Esophagus muscularis mucosa (tissue), 4 donors: ENCODE data around the gene DDAH1. TPM values are rescaled to one million over a fixed set of nuclear protein-coding genes. Genes with fewer than 3 reads are reported as not detected.
A peak's percentile ranks its signal among the peaks of the same experiment; 100 is the strongest.

Source experiments
- DNase-seq: peaks from one replicate; pipeline ENCODE4 v3.0.0-alpha.2; 2017; ENCODE audit errors: extremely low spot score
- H3K27ac ChIP-seq, 4 donors: fragments of 200-600 bp; sonication (generic); replicated peaks in 1 of 4; 1 replicate in 3 of 4; 2 replicates in 1 of 4; pipeline ENCODE4 v1.5.1; 2016 to 2019; ENCODE audit warnings: mild to moderate bottlenecking in 1 of 4
- H3K27me3 ChIP-seq, 4 donors: fragments of 200-600 bp; sonication (generic); one replicate each; pipeline versions ENCODE4 v1.5.1 to v1.6.0; 2016 to 2019
- H3K36me3 ChIP-seq, 4 donors: fragments of 200-600 bp; sonication (generic); one replicate each; pipeline ENCODE4 v1.5.1; 2016 to 2019
- H3K4me1 ChIP-seq, 4 donors: fragments of 200-600 bp; sonication (generic); one replicate each; pipeline ENCODE4 v1.5.1; 2016 to 2019
- H3K4me3 ChIP-seq, 4 donors: fragments of 200-600 bp; sonication (generic); 1 replicate in 2 of 4; 2 replicates in 2 of 4; pipeline ENCODE4 v1.5.1; 2016 to 2019; ENCODE audit warnings: mild to moderate bottlenecking in 4 of 4, moderate library complexity in 1 of 4
- H3K9me3 ChIP-seq, 4 donors: fragments of 200-600 bp; sonication (generic); 1 replicate in 3 of 4; 2 replicates in 1 of 4; pipeline ENCODE4 v1.5.1; 2016 to 2019
- CTCF ChIP-seq, 3 experiments: fragments of 200-600 bp in 2 of 3; fragments of 450-650 bp in 1 of 3; sonication (generic) in 2 of 3; IDR thresholded peaks; one replicate each; pipeline ENCODE4 v1.5.1; 2017 to 2019; ENCODE audit warnings: antibody characterized with exemption in 3 of 3, mild to moderate bottlenecking in 2 of 3, moderate library complexity in 1 of 3
- EP300 ChIP-seq: sonication (generic); formaldehyde crosslinking; IDR thresholded peaks from one replicate; pipeline ENCODE4 v1.6.1; 2017; ENCODE audit warnings: antibody characterized with exemption
- POLR2A ChIP-seq: fragments of 450-650 bp; IDR thresholded peaks from one replicate; pipeline ENCODE4 v1.6.1; 2017; ENCODE audit warnings: antibody characterized with exemption, moderate library complexity, mild to moderate bottlenecking, low read depth
- POLR2AphosphoS5 ChIP-seq, 2 donors: sonication (generic); formaldehyde crosslinking; IDR thresholded peaks; one replicate each; pipeline ENCODE4 v1.6.1; 2017; ENCODE audit warnings: antibody characterized with exemption in 2 of 2
- WGBS: methylation state at CpG from one replicate; pipeline ENCODE4 v1.1.5; 2018; 5-methylcytosine and 5-hydroxymethylcytosine counted together
- intact Hi-C: fragments of 100-400 bp; cut with DNase I; formaldehyde crosslinking; loops from one replicate; pipeline ENCODE4 v1.15.1; 2023
- total RNA-seq, 4 donors: library from RNA; depleted of rRNA; stranded (reverse); fragments of >200 nt; gene quantifications; one replicate each; pipeline versions ENCODE4 v1.1.0 to v1.2.1, GENCODE V29; 2016

The DDAH1 gene
- total RNA-seq, 4 donors from 2014 or later, result 27.0 to 75.3 (median 38.0) TPM

DNA sequence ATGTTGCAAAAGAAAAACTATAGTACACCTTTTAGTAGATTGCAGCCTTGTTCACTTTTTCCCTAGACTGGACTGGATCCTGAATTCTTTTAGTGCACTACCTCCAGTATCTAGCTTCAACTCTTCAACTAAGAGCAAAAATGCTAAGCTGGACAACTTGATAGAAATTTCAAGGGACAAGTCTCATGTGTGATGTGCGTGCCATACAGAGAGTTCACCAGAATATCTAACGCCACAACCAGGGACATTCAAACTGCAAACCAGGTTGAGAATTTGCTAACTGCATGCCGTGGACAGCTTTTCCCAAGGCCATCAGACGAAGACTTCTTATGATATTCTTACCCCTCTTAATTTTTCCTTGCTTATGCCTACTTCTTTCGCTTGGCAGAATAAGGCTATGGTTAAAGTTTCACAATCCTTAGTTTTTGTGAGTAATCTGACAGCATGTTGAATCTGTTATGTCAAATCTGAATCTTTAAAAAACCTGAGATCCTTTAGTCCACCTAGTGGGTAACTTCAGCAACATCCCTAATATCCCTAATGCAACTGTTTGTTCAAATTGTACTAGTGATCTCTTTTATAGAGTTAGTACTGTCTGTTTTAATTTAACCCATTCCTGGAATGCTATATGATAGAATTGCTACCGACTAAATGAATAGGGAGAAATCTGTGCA, 66.4 kb downstream of the DDAH1 start:
- intact Hi-C loops, result no loop called here
- no peak for DNase-seq
- Histone ChIP-seq H3K4me1 (peaks cover 0 to 20% (median 13%) of the 10 kb centered on the region in 4 donors), H3K9me3 (no peaks in the 10 kb centered on the region), H3K4me3 (no peak overlapping the region), H3K36me3 (no peaks in the 10 kb centered on the region), H3K27ac (no peak overlapping the region), H3K27me3 (no peaks in the 10 kb centered on the region)
- TF ChIP-seq CTCF (IDR thresholded peaks at IDR 0.05), result peak in 2 of 3 experiments; percentile 16 to 26
- TF ChIP-seq EP300, result no peak
- 96% methylated on average over 6 of the region's 6 CpGs for WGBS

DNA sequence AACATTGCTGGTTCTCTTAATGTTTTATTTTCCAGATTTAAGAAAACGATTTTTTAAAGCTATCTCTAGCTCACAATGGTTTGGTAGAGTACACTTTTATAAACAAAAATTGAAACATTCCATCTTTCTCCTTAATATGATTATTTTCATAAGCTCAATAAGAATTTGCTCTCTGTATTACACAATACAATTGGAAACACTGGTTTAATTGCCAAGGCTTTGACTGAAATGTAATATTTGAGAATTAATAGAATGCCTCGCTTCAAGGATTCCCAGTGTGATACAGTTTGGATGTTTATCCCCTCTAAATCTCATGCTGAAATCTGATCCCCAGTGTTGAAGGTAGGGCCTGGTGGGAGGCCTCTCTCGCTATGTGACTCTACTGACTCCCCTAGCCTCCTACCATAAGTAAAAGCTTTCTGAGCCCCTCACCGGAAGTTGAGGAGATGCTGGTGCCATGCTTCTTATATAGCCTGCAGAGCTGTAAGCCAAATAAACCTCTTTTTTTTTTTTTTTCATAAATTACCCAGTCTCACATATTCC, 67.4 kb downstream of the DDAH1 start:
- no peak overlapping the region for H3K27ac ChIP-seq
- H3K27me3 ChIP-seq, result no peaks in the 10 kb centered on the region
- no peaks in the 10 kb centered on the region for H3K36me3 ChIP-seq
- intact Hi-C loops, result no loop called here
- no peak for DNase-seq
- WGBS, result 52% methylated on average over 4 of the region's 4 CpGs
- no peak overlapping the region for H3K4me3 ChIP-seq
- no peaks in the 10 kb centered on the region for H3K9me3 ChIP-seq
- TF ChIP-seq CTCF (IDR thresholded peaks at IDR 0.05) (no peak), POLR2A (no peak), POLR2AphosphoS5 (IDR thresholded peaks at IDR 0.05) (no peak), EP300 (no peak)
- H3K4me1 ChIP-seq, result peaks cover 0 to 14% (median 11%) of the 10 kb centered on the region in 4 donors

GRCh38 chr1:85396194-85396593, 68.8 kb downstream of the DDAH1 start:
- DNase-seq, result no peak
- H3K4me1 ChIP-seq, result peaks cover 0 to 14% (median 11%) of the 10 kb centered on the region in 4 donors
- no peaks in the 10 kb centered on the region for H3K9me3 ChIP-seq
- no peak overlapping the region for H3K27ac ChIP-seq
- TF ChIP-seq POLR2AphosphoS5 (IDR thresholded peaks at IDR 0.05), result no peak
- no peak for TF ChIP-seq CTCF (IDR thresholded peaks at IDR 0.05)
- no peak for TF ChIP-seq EP300
- no peak for TF ChIP-seq POLR2A
- no peaks in the 10 kb centered on the region for H3K27me3 ChIP-seq
- H3K36me3 ChIP-seq, result no peaks in the 10 kb centered on the region
- H3K4me3 ChIP-seq, result no peak overlapping the region
- intact Hi-C loops, result no loop called here
- WGBS, result 96% methylated on average over 2 of the region's 2 CpGs

DNA sequence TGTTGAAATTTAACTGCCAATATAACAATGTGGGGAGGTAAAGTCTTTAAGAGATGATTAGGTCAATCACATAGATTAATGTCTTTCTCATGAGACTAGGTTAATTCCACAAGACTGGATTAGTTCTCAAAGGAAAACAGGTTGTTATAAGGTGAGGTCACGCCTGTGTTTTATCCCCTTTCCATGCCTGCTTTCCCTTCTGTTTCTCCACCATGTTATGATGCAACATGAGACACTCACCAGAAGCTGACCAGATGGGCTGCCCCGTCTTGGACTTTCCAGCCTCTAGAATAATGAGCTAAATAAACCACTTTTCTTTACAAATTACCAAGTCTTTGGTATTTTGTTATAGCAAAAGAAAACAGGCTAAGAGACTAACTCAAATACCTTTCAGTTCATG, 70.8 kb downstream of the DDAH1 start:
- Histone ChIP-seq H3K27ac (no peak overlapping the region), H3K4me1 (peaks cover 0 to 10% (median 3%) of the 10 kb centered on the region in 4 donors), H3K9me3 (no peaks in the 10 kb centered on the region), H3K36me3 (no peaks in the 10 kb centered on the region), H3K4me3 (no peak overlapping the region), H3K27me3 (no peaks in the 10 kb centered on the region)
- 96% methylated on average over 2 of the region's 2 CpGs for WGBS
- intact Hi-C loops, result no loop called here
- TF ChIP-seq EP300 (no peak), POLR2AphosphoS5 (IDR thresholded peaks at IDR 0.05) (no peak), CTCF (IDR thresholded peaks at IDR 0.05) (no peak), POLR2A (no peak)
- DNase-seq, result no peak

DNA sequence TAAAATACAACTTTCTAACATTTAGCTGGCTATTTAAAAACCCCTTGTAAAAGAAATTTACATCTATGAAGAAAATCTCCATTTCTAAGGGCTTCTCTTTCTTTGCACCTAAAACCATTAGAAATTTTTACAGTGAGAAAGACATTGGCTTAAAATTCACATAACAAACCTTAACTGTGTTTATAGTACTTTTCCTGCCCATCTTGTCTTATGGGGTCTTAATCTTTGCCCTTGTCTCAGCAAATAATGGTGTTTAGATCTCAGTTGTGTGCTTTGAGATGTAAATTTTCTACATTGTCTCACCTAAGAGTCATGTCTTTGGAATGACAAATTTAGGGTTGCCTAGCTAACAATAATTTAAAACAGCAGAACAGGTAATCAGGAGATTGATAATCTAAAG, 71.5 kb downstream of the DDAH1 start:
- Histone ChIP-seq H3K27me3 (no peaks in the 10 kb centered on the region), H3K9me3 (no peaks in the 10 kb centered on the region), H3K27ac (no peak overlapping the region), H3K4me1 (peaks cover 0 to 6% (median 2%) of the 10 kb centered on the region in 4 donors), H3K36me3 (no peaks in the 10 kb centered on the region), H3K4me3 (no peak overlapping the region)
- intact Hi-C loops, result no loop called here
- DNase-seq, result no peak
- no peak for TF ChIP-seq POLR2AphosphoS5 (IDR thresholded peaks at IDR 0.05)
- no peak for TF ChIP-seq POLR2A
- no peak for TF ChIP-seq EP300
- no peak for TF ChIP-seq CTCF (IDR thresholded peaks at IDR 0.05)
